Activated CD8-positive, alpha-beta T cell treated with anti-CD3 and anti-CD28 coated beads, Interleukin-2, amount 10 ng/mL, durations not matched to agents 7 days and 5 days (primary cell): ENCODE measurements around the gene PRUNE2. TPM values are rescaled to one million over a fixed set of nuclear protein-coding genes. Genes with fewer than 3 reads are reported as not detected.

ENCODE experiments used
- ATAC-seq: fragments of 150-1000 bp; cut with Tn5 transposase; one replicate; pipeline ENCODE4 v1.10.0; 2021; ENCODE audit warnings: moderate library complexity
- CTCF ChIA-PET: fragments of 350-600 bp; sonication (Branson Sonifier 250); formaldehyde crosslinking; loops from one replicate; lab custom pipeline; 2021; ENCODE audit warnings: antibody characterized with exemption; lab: Charles Lee
- POLR2A ChIA-PET: fragments of 350-600 bp; sonication (Branson Sonifier 250); formaldehyde crosslinking; loops from one replicate; lab custom pipeline; 2021; ENCODE audit warnings: antibody characterized with exemption; lab: Charles Lee
- DNase-seq: peaks from one replicate; pipeline ENCODE4 v3.0.0-alpha.2; 2020
- H3K27ac Mint-ChIP-seq: one replicate; pipeline ENCODE4 v1.8.0; 2021; ENCODE audit warnings: mild to moderate bottlenecking, mixed read lengths
- H3K27me3 Mint-ChIP-seq: one replicate; pipeline ENCODE4 v1.8.0; 2021; ENCODE audit warnings: low read depth, mixed read lengths
- H3K36me3 Mint-ChIP-seq: one replicate; pipeline ENCODE4 v1.8.0; 2021; ENCODE audit warnings: low read depth, mixed read lengths
- H3K4me1 Mint-ChIP-seq: one replicate; pipeline ENCODE4 v1.8.0; 2021; ENCODE audit warnings: low read depth, mixed read lengths
- H3K4me3 Mint-ChIP-seq: one replicate; pipeline ENCODE4 v1.8.0; 2021; ENCODE audit warnings: mild to moderate bottlenecking, mixed read lengths
- H3K9me3 Mint-ChIP-seq: one replicate; pipeline ENCODE4 v1.8.0; 2022; ENCODE audit warnings: mixed read lengths; ENCODE audit not compliant: insufficient read depth
- total RNA-seq, 2 experiments: library from RNA; stranded (reverse); gene quantifications; one replicate each; pipeline ENCODE4 v1.2.3, GENCODE V29; 2021

The PRUNE2 gene
- total RNA-seq, 2 experiments from 2014 or later: 0.16 to 0.52 TPM

GRCh38 chr9:76609285-76610010 is 296.5 kb downstream of the PRUNE2 start:
- Mint-ChIP-seq H3K4me3 (no peak overlapping the region), H3K4me1 (peaks cover 6% of the 10 kb centered on the region), H3K27ac (no peak overlapping the region), H3K27me3 (peaks cover 27% of the 10 kb centered on the region), H3K9me3 (no peaks in the 10 kb centered on the region), H3K36me3 (no peaks in the 10 kb centered on the region)
- DNase-seq (no peak), ATAC-seq (no peak)
- POLR2A ChIA-PET: no interaction called here
- CTCF ChIA-PET: interaction anchor here (1.1 kb wide), 1 partner anchor 218 kb away, joined by 3 read pairs; no protein-coding TSS in a partner anchor

DNA sequence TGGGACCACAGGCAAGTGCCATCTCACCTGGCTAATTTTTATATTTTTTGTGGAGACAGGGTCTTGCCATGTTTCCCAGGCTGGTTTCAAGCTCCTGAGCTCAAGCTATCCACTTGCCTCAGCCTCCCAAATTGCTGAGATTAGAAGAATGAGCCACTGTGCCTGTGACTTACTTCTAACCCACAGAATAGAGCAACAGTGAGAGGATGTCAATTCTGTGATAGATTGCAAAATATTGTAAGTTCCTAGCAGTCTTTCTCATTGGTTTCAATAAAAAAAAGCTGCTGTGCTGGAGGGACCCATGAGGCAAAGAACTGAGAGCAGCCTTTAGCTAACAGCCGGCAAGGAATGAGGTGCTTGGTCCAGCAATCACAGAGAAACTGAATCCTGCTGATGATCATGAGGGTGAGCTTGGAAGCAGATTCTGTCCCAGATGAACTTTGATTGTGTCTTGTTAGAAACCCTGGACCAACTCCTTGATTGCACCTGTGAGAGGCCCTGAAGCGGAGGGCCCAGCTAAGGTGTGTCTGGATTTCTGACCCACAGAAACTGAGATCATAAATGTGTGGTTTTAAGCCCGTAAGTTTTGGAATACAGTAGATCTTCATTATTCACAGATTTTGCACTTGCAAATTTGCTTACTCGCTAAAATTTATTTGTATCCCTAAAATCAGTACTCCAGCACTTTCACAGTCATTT is 297.2 kb downstream of the PRUNE2 start:
- ChIA-PET POLR2A (interaction anchor here (0.6 kb wide), 1 partner anchor 28 kb away, joined by 3 read pairs; no protein-coding TSS in a partner anchor), CTCF (interaction anchor here (1.1 kb wide), 1 partner anchor 218 kb away, joined by 3 read pairs; no protein-coding TSS in a partner anchor)
- H3K4me1 Mint-ChIP-seq: peaks cover 9% of the 10 kb centered on the region
- no peaks in the 10 kb centered on the region for H3K9me3 Mint-ChIP-seq
- H3K4me3 Mint-ChIP-seq: no peak overlapping the region
- DNase-seq (no peak), ATAC-seq (no peak)
- no peak overlapping the region for H3K27ac Mint-ChIP-seq
- H3K27me3 Mint-ChIP-seq: peaks cover 27% of the 10 kb centered on the region
- H3K36me3 Mint-ChIP-seq: no peaks in the 10 kb centered on the region

- DNase-seq: no peak
- Mint-ChIP-seq H3K9me3 (no peaks in the 10 kb centered on the region), H3K27ac (no peak overlapping the region), H3K4me3 (no peak overlapping the region), H3K36me3 (no peaks in the 10 kb centered on the region), H3K4me1 (peaks cover 5% of the 10 kb centered on the region), H3K27me3 (peaks cover 25% of the 10 kb centered on the region)
- ATAC-seq: no peak
- ChIA-PET POLR2A (interaction anchor here (0.6 kb wide), 1 partner anchor 27 kb away, joined by 3 read pairs; no protein-coding TSS in a partner anchor), CTCF (no interaction called here)
Observed at GRCh38 chr9:76607730-76608436, 298.0 kb downstream of the PRUNE2 start.

GRCh38 chr9:76605321-76605900 is 300.5 kb downstream of the PRUNE2 start:
- no peak overlapping the region for H3K27ac Mint-ChIP-seq
- peaks cover 5% of the 10 kb centered on the region for H3K4me1 Mint-ChIP-seq
- DNase-seq (no peak), ATAC-seq (no peak)
- H3K27me3 Mint-ChIP-seq: peaks cover 14% of the 10 kb centered on the region
- no peaks in the 10 kb centered on the region for H3K9me3 Mint-ChIP-seq
- ChIA-PET CTCF (no interaction called here), POLR2A (no interaction called here)
- no peaks in the 10 kb centered on the region for H3K36me3 Mint-ChIP-seq
- no peak overlapping the region for H3K4me3 Mint-ChIP-seq

- Mint-ChIP-seq H3K4me1 (peaks cover 5% of the 10 kb centered on the region), H3K4me3 (no peak overlapping the region), H3K27ac (no peak overlapping the region), H3K27me3 (peaks cover 10% of the 10 kb centered on the region), H3K36me3 (no peaks in the 10 kb centered on the region), H3K9me3 (no peaks in the 10 kb centered on the region)
- ChIA-PET CTCF (interaction anchor here (1.2 to 1.4 kb wide), 2 partner anchors 12 to 54 kb away, joined by 3 to 5 read pairs; no protein-coding TSS in a partner anchor), POLR2A (no interaction called here)
- ATAC-seq (no peak), DNase-seq (no peak)
Observed at GRCh38 chr9:76603931-76604570, 301.9 kb downstream of the PRUNE2 start.

GRCh38 chr9:76603448-76603895 is 302.4 kb downstream of the PRUNE2 start:
- no peak overlapping the region for H3K27ac Mint-ChIP-seq
- H3K4me1 Mint-ChIP-seq: peaks cover 5% of the 10 kb centered on the region
- ATAC-seq (no peak), DNase-seq (no peak)
- ChIA-PET POLR2A (no interaction called here), CTCF (interaction anchor here (1.0 to 1.4 kb wide), 4 partner anchors 8 to 144 kb away, joined by 3 to 5 read pairs (median 3); partner anchors contain the start of gene GCNT1)
- no peaks in the 10 kb centered on the region for H3K9me3 Mint-ChIP-seq
- peaks cover 12% of the 10 kb centered on the region for H3K27me3 Mint-ChIP-seq
- H3K36me3 Mint-ChIP-seq: no peaks in the 10 kb centered on the region
- no peak overlapping the region for H3K4me3 Mint-ChIP-seq

- Mint-ChIP-seq H3K4me3 (no peak overlapping the region), H3K27ac (no peak overlapping the region), H3K27me3 (peaks cover 8% of the 10 kb centered on the region), H3K36me3 (no peaks in the 10 kb centered on the region), H3K4me1 (peaks cover 5% of the 10 kb centered on the region), H3K9me3 (no peaks in the 10 kb centered on the region)
- ATAC-seq (no peak), DNase-seq (no peak)
- ChIA-PET CTCF (interaction anchor here (1.0 kb wide), 1 partner anchor 9 kb away, joined by 3 read pairs; no protein-coding TSS in a partner anchor), POLR2A (interaction anchor here (0.6 kb wide), 1 partner anchor 56 kb away, joined by 3 read pairs; no protein-coding TSS in a partner anchor)
Observed at GRCh38 chr9:76602199-76602598, 303.7 kb downstream of the PRUNE2 start.

DNA sequence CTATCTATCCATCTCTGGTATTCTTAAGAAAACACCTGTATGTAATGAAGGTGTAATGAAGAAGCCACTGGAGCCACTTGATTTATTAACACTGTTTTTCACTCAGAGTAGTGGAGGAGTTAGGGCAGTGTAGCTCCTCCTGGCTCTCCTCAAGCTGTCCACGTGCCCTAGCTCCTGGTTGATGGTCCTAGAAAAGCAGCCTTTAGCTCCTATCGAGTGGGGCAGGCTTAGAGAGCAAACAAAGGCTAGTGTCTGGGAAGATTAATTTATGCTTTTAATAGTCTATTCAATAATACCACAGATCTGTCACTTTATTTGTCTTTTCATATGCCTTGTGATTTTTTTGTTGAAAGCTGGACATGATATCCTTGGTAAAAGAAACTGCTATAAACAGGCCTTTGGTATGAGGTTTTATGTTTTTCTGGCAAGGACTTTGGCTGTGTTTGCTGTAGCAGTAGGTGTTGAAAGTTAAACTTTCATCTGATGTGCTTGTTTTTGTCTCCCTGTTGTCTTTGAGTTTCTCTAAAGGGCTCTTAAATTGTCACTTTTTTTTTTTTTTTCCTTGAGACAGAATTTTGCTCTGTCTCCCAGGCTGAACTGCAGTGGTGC is 305.8 kb downstream of the PRUNE2 start:
- ChIA-PET POLR2A (no interaction called here), CTCF (no interaction called here)
- H3K4me3 Mint-ChIP-seq: no peak overlapping the region
- peaks cover 9% of the 10 kb centered on the region for H3K4me1 Mint-ChIP-seq
- H3K9me3 Mint-ChIP-seq: no peaks in the 10 kb centered on the region
- no peak overlapping the region for H3K27ac Mint-ChIP-seq
- ATAC-seq: no peak
- no peak for DNase-seq
- no peaks in the 10 kb centered on the region for H3K36me3 Mint-ChIP-seq
- peaks cover 4% of the 10 kb centered on the region for H3K27me3 Mint-ChIP-seq

GRCh38 chr9:76598981-76599380 is 306.9 kb downstream of the PRUNE2 start:
- H3K36me3 Mint-ChIP-seq: no peaks in the 10 kb centered on the region
- POLR2A ChIA-PET: no interaction called here
- H3K9me3 Mint-ChIP-seq: no peaks in the 10 kb centered on the region
- no peak overlapping the region for H3K4me3 Mint-ChIP-seq
- peaks cover 9% of the 10 kb centered on the region for H3K4me1 Mint-ChIP-seq
- DNase-seq (no peak), ATAC-seq (no peak)
- H3K27ac Mint-ChIP-seq: no peak overlapping the region
- H3K27me3 Mint-ChIP-seq: peaks cover 4% of the 10 kb centered on the region
- CTCF ChIA-PET: interaction anchor here (1.2 kb wide), 1 partner anchor 23 kb away, joined by 3 read pairs; no protein-coding TSS in a partner anchor

DNA sequence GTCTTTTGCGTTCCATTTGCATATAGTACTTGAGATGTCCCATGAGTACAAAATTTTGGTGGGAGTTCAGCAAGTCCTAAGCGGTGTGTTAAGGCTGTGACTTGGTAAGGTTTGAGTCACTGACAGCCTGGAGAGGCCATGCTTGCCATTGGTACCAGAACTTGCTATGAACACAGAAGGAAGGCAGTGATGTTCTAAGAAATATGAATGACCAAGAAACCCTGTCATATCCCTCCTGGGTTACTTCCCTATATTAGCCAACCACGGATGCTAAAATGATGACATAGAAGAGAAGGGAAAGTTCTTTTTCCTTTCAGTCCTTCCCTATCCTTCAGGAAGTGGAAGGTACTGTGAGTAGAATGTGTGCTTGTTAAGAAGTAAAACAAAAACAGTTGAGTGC is 310.3 kb downstream of the PRUNE2 start:
- H3K36me3 Mint-ChIP-seq: no peaks in the 10 kb centered on the region
- no peak for ATAC-seq
- H3K27ac Mint-ChIP-seq: no peak overlapping the region
- H3K27me3 Mint-ChIP-seq: peaks cover 12% of the 10 kb centered on the region
- ChIA-PET CTCF (no interaction called here), POLR2A (no interaction called here)
- H3K9me3 Mint-ChIP-seq: no peaks in the 10 kb centered on the region
- H3K4me1 Mint-ChIP-seq: peaks cover 8% of the 10 kb centered on the region
- no peak overlapping the region for H3K4me3 Mint-ChIP-seq
- no peak for DNase-seq
